HG02642 (cell line): ENCODE data around the gene SPDEF.

Experiments
- ATAC-seq: cut with Tn5 transposase; IDR thresholded peaks from one replicate; pipeline ENCODE4 v1.9.1; 2021; ENCODE audit warnings: mild to moderate bottlenecking; ENCODE audit not compliant: unreplicated experiment, poor library complexity

SPDEF gene

GRCh38 chr6:34517966-34518365 is 38.2 kb downstream of the SPDEF start:
- no peak for ATAC-seq

- no peak for ATAC-seq
These were observed 38.7 kb downstream of the SPDEF start for GRCh38 chr6:34517461-34517881.

- no peak for ATAC-seq
These were observed 39.5 kb downstream of the SPDEF start for GRCh38 chr6:34516391-34517324.

- no peak for ATAC-seq
These were observed 40.4 kb downstream of the SPDEF start for GRCh38 chr6:34515473-34516387.

GRCh38 chr6:34514593-34515472 is 41.3 kb downstream of the SPDEF start:
- no peak for ATAC-seq

GRCh38 chr6:34514112-34514511 is 42.0 kb downstream of the SPDEF start:
- no peak for ATAC-seq

GRCh38 chr6:34513646-34514045 is 42.5 kb downstream of the SPDEF start:
- ATAC-seq = no peak

- ATAC-seq = no peak
These were observed 43.4 kb downstream of the SPDEF start for GRCh38 chr6:34512738-34513115.

- ATAC-seq = no peak
These were observed 44.0 kb downstream of the SPDEF start for GRCh38 chr6:34511915-34512737.

- no peak for ATAC-seq
These were observed 44.8 kb downstream of the SPDEF start for GRCh38 chr6:34511214-34511914.

GRCh38 chr6:34510299-34510698 is 45.8 kb downstream of the SPDEF start:
- no peak for ATAC-seq

- no peak for ATAC-seq
These were observed 46.3 kb downstream of the SPDEF start for GRCh38 chr6:34509782-34510181.

GRCh38 chr6:34508425-34508824 is 47.7 kb downstream of the SPDEF start:
- no peak for ATAC-seq

GRCh38 chr6:34506718-34507117 is 49.4 kb downstream of the SPDEF start:
- no peak for ATAC-seq

- no peak for ATAC-seq
These were observed 58.7 kb downstream of the SPDEF start for GRCh38 chr6:34497411-34497810.

GRCh38 chr6:34496103-34496685 is 59.9 kb downstream of the SPDEF start:
- no peak for ATAC-seq

- ATAC-seq = no peak
These were observed 61.2 kb downstream of the SPDEF start for GRCh38 chr6:34494973-34495372.

GRCh38 chr6:34493344-34493743 is 62.8 kb downstream of the SPDEF start:
- no peak for ATAC-seq
